Measurements from ENCODE around the gene DAAM1. TPM values are rescaled to one million over a fixed set of nuclear protein-coding genes. Genes with fewer than 3 reads are reported as not detected.
A peak's percentile ranks its signal among the peaks of the same experiment; 100 is the strongest.

The DAAM1 gene
- total RNA-seq, 2 donors from 2014 or later: 61.4 to 67.0 TPM

DNA sequence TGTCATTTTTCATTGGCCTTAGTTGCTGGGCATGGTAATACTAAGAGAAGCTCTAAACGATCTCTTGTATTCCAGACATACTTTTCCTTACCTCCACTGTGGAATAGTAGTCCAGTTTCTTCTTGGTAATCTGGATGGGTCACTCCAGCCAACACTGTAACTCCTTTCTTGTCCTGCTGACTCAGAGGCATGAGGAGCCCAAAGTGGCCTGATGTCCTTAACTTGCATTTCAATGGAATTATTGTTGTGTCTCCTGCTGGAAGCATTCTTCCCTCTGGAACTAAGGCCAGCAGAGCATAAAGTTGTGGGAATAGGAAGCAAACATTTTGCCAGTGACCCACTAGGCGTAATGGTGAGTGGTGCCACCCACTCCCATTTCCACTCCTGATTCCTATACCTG lies 33.1 kb downstream of the DAAM1 start:
- Histone ChIP-seq H3K9me3 (no peaks in the 10 kb centered on the region), H3K36me3 (no peaks in the 10 kb centered on the region), H3K27ac (peak overlapping the region in 1 of 2 donors; percentile 12), H3K4me3 (no peak overlapping the region), H3K27me3 (no peaks in the 10 kb centered on the region), H3K4me1 (peaks cover 0 to 57% of the 10 kb centered on the region in 2 donors)
- TF ChIP-seq, protein P1, sequence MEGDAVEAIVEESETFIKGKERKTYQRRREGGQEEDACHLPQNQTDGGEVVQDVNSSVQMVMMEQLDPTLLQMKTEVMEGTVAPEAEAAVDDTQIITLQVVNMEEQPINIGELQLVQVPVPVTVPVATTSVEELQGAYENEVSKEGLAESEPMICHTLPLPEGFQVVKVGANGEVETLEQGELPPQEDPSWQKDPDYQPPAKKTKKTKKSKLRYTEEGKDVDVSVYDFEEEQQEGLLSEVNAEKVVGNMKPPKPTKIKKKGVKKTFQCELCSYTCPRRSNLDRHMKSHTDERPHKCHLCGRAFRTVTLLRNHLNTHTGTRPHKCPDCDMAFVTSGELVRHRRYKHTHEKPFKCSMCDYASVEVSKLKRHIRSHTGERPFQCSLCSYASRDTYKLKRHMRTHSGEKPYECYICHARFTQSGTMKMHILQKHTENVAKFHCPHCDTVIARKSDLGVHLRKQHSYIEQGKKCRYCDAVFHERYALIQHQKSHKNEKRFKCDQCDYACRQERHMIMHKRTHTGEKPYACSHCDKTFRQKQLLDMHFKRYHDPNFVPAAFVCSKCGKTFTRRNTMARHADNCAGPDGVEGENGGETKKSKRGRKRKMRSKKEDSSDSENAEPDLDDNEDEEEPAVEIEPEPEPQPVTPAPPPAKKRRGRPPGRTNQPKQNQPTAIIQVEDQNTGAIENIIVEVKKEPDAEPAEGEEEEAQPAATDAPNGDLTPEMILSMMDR (IDR thresholded peaks at IDR 0.05): no peak
- no peak for DNase-seq (ENCODE audit: low spot score)

DNA sequence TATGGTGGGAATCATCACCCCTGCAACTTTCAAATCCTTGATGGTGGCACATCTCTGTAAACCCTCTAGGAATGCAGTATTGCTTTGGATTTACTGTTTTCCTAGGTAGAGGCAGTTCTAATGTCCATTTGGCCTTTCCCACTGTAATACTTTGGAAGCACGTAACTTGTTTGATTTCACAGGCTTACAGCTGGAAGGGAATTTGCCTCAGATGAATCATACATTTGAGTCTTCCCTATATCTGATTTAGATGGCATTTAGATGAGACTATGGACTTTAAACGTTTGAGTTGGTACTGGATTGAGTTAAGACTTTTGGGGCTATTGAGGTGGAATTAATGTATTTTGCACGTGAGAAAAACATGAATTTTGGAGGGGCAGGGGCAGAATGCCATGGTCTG lies 35.9 kb downstream of the DAAM1 start:
- Histone ChIP-seq H3K27ac (no peak overlapping the region), H3K4me3 (no peak overlapping the region), H3K9me3 (no peaks in the 10 kb centered on the region), H3K4me1 (peaks cover 0 to 76% of the 10 kb centered on the region in 2 donors), H3K27me3 (no peaks in the 10 kb centered on the region), H3K36me3 (no peaks in the 10 kb centered on the region)
- TF ChIP-seq, protein P1 (IDR thresholded peaks at IDR 0.05): no peak
- DNase-seq (ENCODE audit: low spot score): no peak

DNA sequence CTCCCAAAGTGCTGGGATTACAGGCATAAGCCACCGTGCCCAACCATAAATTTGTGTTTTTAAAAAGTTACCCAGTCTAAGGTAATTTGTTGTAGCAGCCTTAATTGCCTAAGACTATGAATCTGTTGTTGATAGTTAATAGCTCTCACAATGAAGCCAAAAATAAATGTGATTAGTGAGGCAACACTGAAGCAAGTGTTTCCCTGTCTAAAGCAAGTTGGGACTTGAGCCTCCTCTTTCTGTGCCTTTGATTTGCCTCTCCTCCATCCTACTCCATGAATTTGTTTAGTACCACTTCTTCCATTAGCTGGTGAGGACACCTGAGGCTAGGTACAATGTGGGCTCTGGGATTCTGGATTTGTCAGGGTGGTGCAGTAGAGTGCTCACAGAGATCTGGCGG lies 36.8 kb downstream of the DAAM1 start:
- peak overlapping the region; percentile 24 to 55 for H3K27ac ChIP-seq
- DNase-seq (ENCODE audit: low spot score): no peak
- H3K36me3 ChIP-seq: no peaks in the 10 kb centered on the region
- TF ChIP-seq, protein P1 (IDR thresholded peaks at IDR 0.05): no peak
- peaks cover 0 to 78% of the 10 kb centered on the region in 2 donors for H3K4me1 ChIP-seq
- no peaks in the 10 kb centered on the region for H3K9me3 ChIP-seq
- no peaks in the 10 kb centered on the region for H3K27me3 ChIP-seq
- H3K4me3 ChIP-seq: no peak overlapping the region

DNA sequence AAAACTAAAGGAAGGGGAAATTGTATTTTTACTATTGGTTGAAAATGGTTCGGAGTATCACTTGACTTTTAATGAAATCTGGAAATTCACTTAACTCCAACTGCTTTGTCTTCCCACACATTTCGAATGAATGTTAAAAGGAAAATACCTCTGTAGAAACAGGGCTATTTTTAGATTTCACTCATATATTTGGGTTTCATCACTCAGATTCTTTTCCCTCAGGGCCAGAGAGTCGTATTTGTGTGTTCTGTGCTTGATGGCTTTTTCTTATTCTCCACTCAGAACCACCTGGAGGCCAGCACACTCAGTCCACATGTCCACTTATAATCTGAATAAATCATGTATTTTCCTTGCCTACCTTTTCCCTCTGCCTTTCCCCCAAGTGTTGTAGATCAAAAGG lies 40.0 kb downstream of the DAAM1 start:
- H3K4me3 ChIP-seq: no peak overlapping the region
- H3K4me1 ChIP-seq: peaks cover 0 to 79% of the 10 kb centered on the region in 2 donors
- peak overlapping the region in 1 of 2 donors; percentile 70 for H3K27ac ChIP-seq

DNA sequence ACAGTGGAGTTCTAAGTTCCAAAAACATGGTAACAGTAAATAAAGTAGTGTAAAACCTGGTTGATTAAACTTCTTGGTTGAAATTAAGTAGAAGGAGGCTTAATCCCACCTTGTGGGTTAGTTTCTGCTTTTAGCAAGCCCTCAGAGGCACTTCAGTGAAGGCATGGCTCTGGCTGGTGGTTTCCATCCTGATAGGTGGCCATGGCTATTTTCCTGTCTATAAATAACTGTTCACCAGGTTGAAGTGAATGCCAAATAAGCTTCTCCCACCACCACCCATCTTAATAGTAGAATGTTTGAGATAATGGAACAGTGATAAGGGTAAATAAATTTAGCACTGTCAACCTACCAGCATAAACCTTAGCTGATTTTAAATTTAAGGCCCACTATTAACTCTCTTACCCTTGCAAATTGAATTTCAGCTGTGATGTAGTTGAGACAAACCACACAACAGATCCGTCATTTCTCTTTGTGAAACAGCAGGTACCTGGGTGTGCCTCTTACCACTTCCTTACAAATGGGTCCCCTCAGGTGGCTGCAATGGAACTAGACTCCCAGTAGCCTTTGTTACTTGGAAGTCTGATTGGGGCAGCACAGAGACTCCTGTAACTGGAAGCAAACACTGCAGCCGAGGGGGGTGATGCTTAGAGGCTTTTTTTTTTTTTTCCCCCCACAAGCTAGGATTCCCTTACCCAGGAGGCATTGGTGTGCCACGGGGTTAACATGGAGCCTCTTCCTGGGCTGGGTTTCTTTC lies 41.4 kb downstream of the DAAM1 start:
- Histone ChIP-seq H3K27ac (peak overlapping the region; percentile 63 to 70), H3K36me3 (no peaks in the 10 kb centered on the region), H3K4me1 (peaks cover 0 to 76% of the 10 kb centered on the region in 2 donors), H3K9me3 (no peaks in the 10 kb centered on the region), H3K27me3 (no peaks in the 10 kb centered on the region), H3K4me3 (no peak overlapping the region)
- DNase-seq (ENCODE audit: low spot score): no peak
- TF ChIP-seq, protein P1 (IDR thresholded peaks at IDR 0.05): no peak

More for the DNA sequence above, 40.0 kb downstream of the DAAM1 start:
- H3K9me3 ChIP-seq: no peaks in the 10 kb centered on the region
- no peak for DNase-seq (ENCODE audit: low spot score)
- TF ChIP-seq, protein P1 (IDR thresholded peaks at IDR 0.05): no peak
- H3K36me3 ChIP-seq: no peaks in the 10 kb centered on the region
- no peaks in the 10 kb centered on the region for H3K27me3 ChIP-seq

Data from right atrium auricular region (tissue), 2 donors.